HTERT RPE-1 (cell line): ENCODE measurements around the gene PLK5.
"Not testable (repeated sequence)": the region's sequence is repeated elsewhere in the genome, so short reads cannot be mapped to it uniquely, and the experiment has no call there.

Source experiments
- in situ Hi-C: fragments of 300-500 bp; cut with MboI; formaldehyde crosslinking; loops from 4 replicates; pipeline ENCODE4 v1.14.3; 2020; ENCODE audit warnings: low sequenced_read_pairs

The PLK5 gene

GRCh38 chr19:1524972-1525325 lies 1.1 kb downstream of the PLK5 start:
- in situ Hi-C loops = no loop called here

- in situ Hi-C loops = no loop called here
These were observed 1.5 kb downstream of the PLK5 start for GRCh38 chr19:1525343-1525742.

GRCh38 chr19:1526066-1526778 lies 2.3 kb downstream of the PLK5 start:
- in situ Hi-C loops = no loop called here

- in situ Hi-C loops = no loop called here
These were observed 3.2 kb downstream of the PLK5 start for GRCh38 chr19:1526979-1527649.

GRCh38 chr19:1527650-1528309 lies 3.9 kb downstream of the PLK5 start:
- in situ Hi-C loops = no loop called here

GRCh38 chr19:1528596-1529429 lies 4.9 kb downstream of the PLK5 start:
- in situ Hi-C loops = no loop called here

GRCh38 chr19:1529430-1529816 lies 5.5 kb downstream of the PLK5 start:
- in situ Hi-C loops = no loop called here

GRCh38 chr19:1530856-1531255 lies 7.0 kb downstream of the PLK5 start:
- in situ Hi-C loops = not testable (repeated sequence)

- in situ Hi-C loops = no loop called here
These were observed 7.7 kb downstream of the PLK5 start for GRCh38 chr19:1531587-1531986.

GRCh38 chr19:1532003-1532402 lies 8.1 kb downstream of the PLK5 start:
- in situ Hi-C loops = no loop called here

GRCh38 chr19:1533510-1534150 lies 9.8 kb downstream of the PLK5 start:
- in situ Hi-C loops = no loop called here

GRCh38 chr19:1534972-1535371 lies 11.1 kb downstream of the PLK5 start:
- in situ Hi-C loops = no loop called here

GRCh38 chr19:1535699-1536098 lies 11.8 kb downstream of the PLK5 start:
- in situ Hi-C loops = not testable (repeated sequence)

- in situ Hi-C loops = no loop called here
These were observed 15.1 kb downstream of the PLK5 start for GRCh38 chr19:1538978-1539377.

- in situ Hi-C loops = not testable (repeated sequence)
These were observed 15.9 kb downstream of the PLK5 start for GRCh38 chr19:1539749-1540148.

GRCh38 chr19:1540365-1540925 lies 16.6 kb downstream of the PLK5 start:
- in situ Hi-C loops = no loop called here

GRCh38 chr19:1549332-1549945 lies 25.6 kb downstream of the PLK5 start:
- in situ Hi-C loops = no loop called here

GRCh38 chr19:1551068-1552040 lies 27.5 kb downstream of the PLK5 start:
- in situ Hi-C loops = no loop called here

- in situ Hi-C loops = no loop called here
These were observed 29.5 kb downstream of the PLK5 start for GRCh38 chr19:1553415-1553814.
